H1 (cell line): ENCODE measurements around the gene MED12L. TPM values are rescaled to one million over a fixed set of nuclear protein-coding genes. Genes with fewer than 3 reads are reported as not detected.

Experiments used
- EGR1 ChIP-seq: IDR thresholded peaks from 2 replicates; pipeline ENCODE4 v1.6.1; 2011; ENCODE audit warnings: low read depth, low read length, borderline replicate concordance
- KDM4A ChIP-seq: IDR thresholded peaks from one replicate; pipeline ENCODE4 v1.7.1; 2012; ENCODE audit warnings: low read depth, mild to moderate bottlenecking, moderate library complexity, low read length, inconsistent platforms; ENCODE audit not compliant: severe bottlenecking
- SIRT6 ChIP-seq: IDR thresholded peaks from one replicate; pipeline ENCODE4 v1.7.1; 2012; ENCODE audit warnings: low read length, inconsistent platforms
- polyA plus RNA-seq, 7 experiments: library from polyadenylated mRNA; depleted of rRNA in 3 of 7; stranded (reverse) in 5 of 7; unstranded in 2 of 7; fragments of >200 nt in 5 of 7; fragments of 200-250 nt in 2 of 7; gene quantifications; 1 replicate in 5 of 7; 2 replicates in 1 of 7; 4 replicates in 1 of 7; pipeline versions ENCODE4 v1.2.1 to v1.2.3, GENCODE V29; 2011 to 2013; ENCODE audit warnings: missing spikeins in 2 of 7, mixed read lengths in 2 of 7
- total RNA-seq: library from RNA; stranded (reverse); fragmentation: NEBNext Ultra II Directional; extraction: Animal tissue kit (Norgen Biotek cat#: 25700); gene quantifications from 2 replicates; pipeline ENCODE4 v1.2.1, GENCODE V29; 2021

MED12L gene
- total and polyA plus RNA-seq, 2 of the 8 experiments (the other 6 are each of a cell fraction or from before 2014, with no cell fraction given), result 3.6 to 26.2 TPM

- TF ChIP-seq KDM4A (no peak), SIRT6 (no peak), EGR1 (no peak)
Observed at GRCh38 chr3:151384741-151385174, 299.3 kb downstream of the MED12L start, which contains the start of gene P2RY12 (continued).
